HTERT RPE-1 (cell line): ENCODE data around the gene NDUFB7.
"Not testable (repeated sequence)": the region's sequence is repeated elsewhere in the genome, so short reads cannot be mapped to it uniquely, and the experiment has no call there.

Source experiments
- in situ Hi-C: fragments of 300-500 bp; cut with MboI; formaldehyde crosslinking; loops from 4 replicates; pipeline ENCODE4 v1.14.3; 2020; ENCODE audit warnings: low sequenced_read_pairs

The NDUFB7 gene

GRCh38 chr19:14571695-14572490, at the start of gene NDUFB7:
Gene NDUFB7, minus strand, starts transcription at chr19:14572066. Its CDS starts 66 bp downstream, at chr19:14572000.
- in situ Hi-C loops = no loop called here

GRCh38 chr19:14619404-14619803, 47.5 kb upstream of the NDUFB7 start:
- in situ Hi-C loops = no loop called here

- in situ Hi-C loops = no loop called here
Observed at GRCh38 chr19:14616407-14616806, 44.5 kb upstream of the NDUFB7 start.

- in situ Hi-C loops = no loop called here
Observed at GRCh38 chr19:14615623-14616022, 43.8 kb upstream of the NDUFB7 start.

- in situ Hi-C loops = no loop called here
Observed at GRCh38 chr19:14614099-14614412, 42.2 kb upstream of the NDUFB7 start.

GRCh38 chr19:14613399-14614098, 41.7 kb upstream of the NDUFB7 start:
- in situ Hi-C loops = not testable (repeated sequence)

GRCh38 chr19:14612657-14613056, 40.8 kb upstream of the NDUFB7 start:
- in situ Hi-C loops = no loop called here

GRCh38 chr19:14612242-14612641, 40.4 kb upstream of the NDUFB7 start:
- in situ Hi-C loops = not testable (repeated sequence)

- in situ Hi-C loops = no loop called here
Observed at GRCh38 chr19:14611051-14611450, 39.2 kb upstream of the NDUFB7 start.

- in situ Hi-C loops = no loop called here
Observed at GRCh38 chr19:14606627-14607026, 34.8 kb upstream of the NDUFB7 start.

GRCh38 chr19:14603990-14604387, 32.1 kb upstream of the NDUFB7 start:
- in situ Hi-C loops = no loop called here

- in situ Hi-C loops = no loop called here
Observed at GRCh38 chr19:14599548-14600147, 27.8 kb upstream of the NDUFB7 start.

GRCh38 chr19:14595558-14595957, 23.7 kb upstream of the NDUFB7 start:
- in situ Hi-C loops = no loop called here

GRCh38 chr19:14589433-14589832, 17.6 kb upstream of the NDUFB7 start:
- in situ Hi-C loops = not testable (repeated sequence)

GRCh38 chr19:14585187-14585586, 13.3 kb upstream of the NDUFB7 start:
- in situ Hi-C loops = not testable (repeated sequence)

- in situ Hi-C loops = not testable (repeated sequence)
Observed at GRCh38 chr19:14584372-14584771, 12.5 kb upstream of the NDUFB7 start.

- in situ Hi-C loops = no loop called here
Observed at GRCh38 chr19:14582894-14583340, 11.1 kb upstream of the NDUFB7 start, which contains the start of gene CLEC17A. Gene CLEC17A, plus strand, starts transcription at chr19:14583084. Its CDS starts 77 bp downstream, at chr19:14583161.

- in situ Hi-C loops = no loop called here
Observed at GRCh38 chr19:14580623-14581237, 8.9 kb upstream of the NDUFB7 start.

GRCh38 chr19:14577885-14578427, 6.1 kb upstream of the NDUFB7 start:
- in situ Hi-C loops = no loop called here

GRCh38 chr19:14577264-14577663, 5.4 kb upstream of the NDUFB7 start:
- in situ Hi-C loops = no loop called here

- in situ Hi-C loops = no loop called here
Observed at GRCh38 chr19:14576363-14576762, 4.5 kb upstream of the NDUFB7 start.
